GM21381 (cell line): ENCODE results near the gene TAP2.
A peak's percentile ranks its signal among the peaks of the same experiment; 100 is the strongest.
"Not testable (repeated sequence)": the region's sequence is repeated elsewhere in the genome, so short reads cannot be mapped to it uniquely, and the experiment has no call there.

ENCODE experiments used
- ATAC-seq: cut with Tn5 transposase; IDR thresholded peaks from one replicate; pipeline ENCODE4 v1.9.1; 2021; ENCODE audit warnings: mild to moderate bottlenecking, moderate library complexity; ENCODE audit not compliant: unreplicated experiment

TAP2 gene

GRCh38 chr6:32836873-32837272, 1.7 kb downstream of the TAP2 start:
- ATAC-seq: no peak

GRCh38 chr6:32835167-32835893, 3.2 kb downstream of the TAP2 start:
- ATAC-seq: no peak

DNA sequence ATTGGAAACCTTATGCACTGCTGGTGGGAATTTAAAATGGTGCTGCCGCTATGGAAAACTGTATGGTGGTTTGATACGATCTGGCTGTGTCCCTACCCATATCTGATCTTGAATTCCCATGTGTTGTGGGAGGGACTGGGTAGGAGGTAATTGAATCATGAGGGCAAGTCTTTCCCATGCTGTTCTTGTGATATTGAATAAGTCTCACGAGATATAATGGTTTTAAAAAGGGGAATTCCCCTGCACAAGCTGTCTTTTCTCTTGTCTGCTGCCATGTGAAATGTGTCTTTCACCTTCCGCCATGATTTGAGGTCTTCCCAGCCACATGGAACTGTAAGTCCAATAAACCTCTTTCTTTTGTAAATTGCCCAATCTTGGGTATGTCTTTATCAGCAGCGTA, 4.9 kb downstream of the TAP2 start:
- ATAC-seq: no peak

- ATAC-seq: no peak
These were observed 6.0 kb downstream of the TAP2 start for GRCh38 chr6:32832535-32832934.

- no peak for ATAC-seq
These were observed 7.6 kb downstream of the TAP2 start for GRCh38 chr6:32830936-32831335.

GRCh38 chr6:32830017-32830416, 8.5 kb downstream of the TAP2 start:
- no peak for ATAC-seq

GRCh38 chr6:32829495-32829894, 9.0 kb downstream of the TAP2 start:
- ATAC-seq: no peak

DNA sequence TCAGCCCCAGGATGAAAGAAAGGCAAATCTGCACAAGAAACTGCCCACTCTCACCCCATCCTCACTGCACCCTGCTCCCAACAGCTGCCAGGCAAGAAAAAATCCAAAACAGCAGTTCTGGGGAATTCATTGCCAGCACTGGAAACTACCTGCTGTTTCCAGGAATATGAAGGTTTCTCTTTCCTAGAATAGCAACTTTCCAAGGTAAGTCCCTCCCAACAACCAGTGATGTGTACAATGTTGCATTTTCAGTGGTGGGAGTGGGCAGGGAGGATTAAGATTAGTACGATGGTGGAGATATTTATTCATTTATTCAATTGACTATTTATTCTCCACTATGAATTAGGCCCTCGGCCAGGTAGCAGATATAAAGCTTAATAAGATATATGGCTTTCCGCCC, 11.5 kb downstream of the TAP2 start:
- ATAC-seq: no peak

GRCh38 chr6:32825966-32826365, 12.6 kb downstream of the TAP2 start:
- ATAC-seq: no peak

- no peak for ATAC-seq
These were observed 18.8 kb downstream of the TAP2 start for GRCh38 chr6:32819729-32820128.

GRCh38 chr6:32818867-32819266, 19.7 kb downstream of the TAP2 start:
- ATAC-seq: no peak

DNA sequence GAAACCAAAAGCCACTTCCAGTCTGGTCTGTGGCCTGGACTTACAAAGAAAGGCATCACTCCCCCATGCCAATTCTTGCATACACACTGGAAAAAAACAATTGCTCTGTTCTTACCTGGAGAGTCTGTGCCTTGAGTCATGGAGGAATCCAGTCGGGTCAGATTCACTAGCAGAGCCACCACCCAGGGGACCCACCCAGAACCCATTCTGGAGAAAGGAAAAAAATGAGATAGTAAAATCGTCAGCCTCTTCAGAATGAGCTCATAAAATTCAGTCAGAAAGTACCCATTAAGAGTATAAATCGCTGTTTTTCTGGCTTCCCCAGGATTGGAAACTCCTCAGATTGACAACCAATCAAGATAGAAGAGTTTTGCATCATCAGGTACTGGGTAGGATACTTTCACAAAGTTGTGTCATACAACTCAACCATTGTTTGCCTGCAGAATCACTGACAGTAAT, 21.8 kb downstream of the TAP2 start, which contains the start of gene HLA-DOB:
TSS of gene HLA-DOB (minus strand) at position 257 of the 459 bp plus-strand sequence. CDS start at position 206, 51 bp downstream.
- peak; percentile 49 for ATAC-seq

GRCh38 chr6:32815996-32816395, 22.5 kb downstream of the TAP2 start:
- ATAC-seq: peak; percentile 54

DNA sequence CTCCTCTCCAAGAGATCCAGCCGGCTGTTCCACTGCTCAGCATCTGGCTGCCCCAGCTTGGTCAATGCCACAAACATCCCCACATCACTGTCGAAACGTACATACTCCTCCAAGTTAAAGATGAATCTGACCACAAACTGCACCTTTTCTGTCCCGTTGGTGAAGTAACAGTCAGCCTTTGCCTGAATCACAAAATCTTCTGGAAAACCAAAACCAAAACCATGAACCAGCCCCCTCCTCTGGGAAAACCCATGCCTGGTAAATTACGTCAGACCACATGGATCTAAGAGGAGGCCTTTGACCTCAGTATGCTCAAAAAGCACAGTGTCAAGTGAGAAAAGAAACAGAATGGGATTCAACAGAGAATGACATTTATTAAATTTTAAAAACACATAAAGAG, 23.4 kb downstream of the TAP2 start:
- ATAC-seq: no peak

DNA sequence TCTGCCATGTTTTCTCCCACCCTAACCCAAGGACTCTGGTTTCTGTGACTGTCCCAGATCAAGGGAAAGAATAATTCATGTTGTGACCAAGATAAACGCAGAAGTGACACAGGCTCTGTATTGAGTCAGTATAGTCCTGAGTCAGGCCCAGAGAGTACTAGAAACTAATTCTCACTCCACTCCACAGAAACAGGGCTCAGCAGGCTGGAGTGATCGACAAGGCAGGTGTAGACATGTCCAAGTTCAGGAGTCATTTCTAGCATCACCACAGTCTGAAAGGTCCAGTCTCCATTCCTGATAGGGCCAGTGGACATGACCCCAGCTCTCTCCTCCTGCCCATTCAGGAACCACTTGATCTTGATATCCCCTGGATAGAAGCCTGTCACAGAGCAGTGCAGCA, 24.4 kb downstream of the TAP2 start:
- no peak for ATAC-seq

DNA sequence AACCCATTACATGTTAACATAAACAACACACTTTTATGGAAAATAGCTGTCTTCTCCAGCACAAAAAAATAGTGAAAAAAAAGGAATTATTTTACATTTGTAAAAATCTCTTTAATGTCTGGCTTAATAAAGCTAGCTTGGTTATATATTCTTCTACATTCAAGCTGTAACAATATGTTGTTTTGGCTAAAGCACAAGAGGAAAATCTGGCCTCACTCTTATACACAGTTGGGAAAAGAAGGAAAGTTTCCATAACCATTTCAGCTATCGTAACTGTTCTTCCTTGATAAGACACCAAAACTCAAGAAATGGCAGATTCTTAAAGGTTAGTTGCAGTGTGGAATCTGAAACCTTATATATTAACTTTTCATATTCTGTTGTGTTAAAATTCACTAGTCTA, 29.4 kb downstream of the TAP2 start:
- no peak for ATAC-seq

DNA sequence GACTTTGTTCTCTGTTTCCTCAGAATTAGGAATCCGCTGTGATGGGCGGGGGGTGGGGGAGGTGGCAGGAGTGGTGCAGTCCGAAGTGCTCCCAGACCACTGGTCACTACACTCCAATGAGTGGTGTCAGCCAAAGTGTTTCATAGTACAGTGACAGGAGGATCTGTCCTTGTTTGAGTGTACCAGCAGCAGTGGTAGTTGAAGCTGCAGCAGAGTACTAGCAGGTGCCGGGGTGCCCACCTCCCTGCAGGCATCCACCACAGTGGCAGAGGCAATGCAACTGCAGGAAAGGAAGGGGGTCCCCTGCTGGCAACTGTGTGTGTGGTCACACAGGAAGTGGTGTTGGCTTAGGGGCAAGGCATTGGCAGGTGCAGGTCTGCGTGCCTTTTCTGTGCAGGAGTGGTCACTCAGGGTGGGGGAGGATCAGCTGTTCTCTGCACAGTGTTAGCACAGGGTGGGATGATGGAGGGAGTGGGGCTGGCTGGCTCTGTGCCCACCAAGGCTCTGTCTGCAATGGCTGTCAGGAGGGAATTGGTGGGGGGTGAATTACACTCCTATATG, 31.4 kb downstream of the TAP2 start:
- no peak for ATAC-seq

- not testable (repeated sequence) for ATAC-seq
These were observed 33.1 kb downstream of the TAP2 start for GRCh38 chr6:32805404-32805803.

DNA sequence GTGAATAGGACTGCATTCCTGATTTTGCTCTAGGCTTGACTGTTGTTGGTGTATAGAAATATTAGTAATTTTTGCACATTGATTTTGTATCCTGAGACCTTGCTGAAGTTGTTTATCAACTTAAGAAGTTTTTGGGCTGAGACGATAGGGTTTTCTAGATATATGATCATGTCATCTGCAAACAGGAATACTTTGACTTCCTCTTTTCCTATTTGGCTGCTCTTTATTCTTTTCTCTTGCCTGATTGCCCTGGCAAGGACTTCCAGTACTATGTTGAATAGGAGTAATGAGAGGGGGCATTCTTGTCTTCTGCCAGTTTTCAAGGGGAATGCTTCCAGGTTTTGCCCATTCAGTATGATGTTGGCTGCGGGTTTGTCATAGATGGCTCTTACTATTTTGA, 35.1 kb downstream of the TAP2 start:
- no peak for ATAC-seq

GRCh38 chr6:32799740-32800139, 38.8 kb downstream of the TAP2 start:
- ATAC-seq: no peak

GRCh38 chr6:32799168-32799567, 39.4 kb downstream of the TAP2 start:
- no peak for ATAC-seq
